COLO829 (cell line): ENCODE results near the gene SMAP1.

Source experiments
- DNase-seq: peaks from one replicate; pipeline ENCODE4 v3.0.0; 2012; ENCODE audit warnings: low spot score

The SMAP1 gene

DNA sequence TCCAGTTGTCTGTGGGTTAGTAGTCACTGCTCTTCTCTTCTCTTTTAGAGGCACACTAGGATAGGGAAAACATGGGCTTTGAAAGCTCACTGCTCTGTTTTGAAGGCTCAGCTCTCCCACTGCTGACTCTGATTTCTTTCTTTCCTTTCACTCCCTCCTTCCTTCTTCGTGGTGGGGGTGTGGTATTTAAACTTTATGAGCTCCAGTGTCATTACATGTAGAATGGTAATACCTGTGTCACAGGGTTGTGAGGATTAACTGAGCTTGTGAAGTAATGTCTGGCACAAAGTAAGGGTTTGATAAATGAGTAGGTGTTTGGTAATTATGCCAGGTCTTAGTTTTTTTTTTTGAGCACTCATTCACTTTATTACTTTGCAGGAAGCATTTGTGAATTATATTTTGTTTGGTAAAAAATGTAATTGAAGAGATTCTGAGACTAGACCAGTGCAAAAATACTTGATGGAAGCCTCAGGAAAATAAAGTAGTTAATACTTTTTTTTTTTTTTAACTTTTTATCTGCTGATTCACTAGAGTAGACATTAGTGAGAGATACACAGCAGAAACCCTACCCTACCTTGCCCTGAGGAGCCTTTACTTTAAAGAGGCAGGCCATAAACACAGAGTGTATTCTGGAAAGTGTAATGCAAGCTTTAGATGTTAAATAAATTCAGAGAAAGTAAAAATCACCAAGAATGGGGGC lies 17.3 kb downstream of the SMAP1 start:
- DNase-seq, result no peak

GRCh38 chr6:70685494-70686180 lies 18.0 kb downstream of the SMAP1 start:
- DNase-seq, result no peak

- DNase-seq, result peak; percentile 19
These were observed 19.0 kb downstream of the SMAP1 start for GRCh38 chr6:70686548-70687133.

GRCh38 chr6:70693887-70694286 lies 26.2 kb downstream of the SMAP1 start:
- DNase-seq, result no peak

- no peak for DNase-seq
These were observed 26.7 kb downstream of the SMAP1 start for GRCh38 chr6:70694371-70694770.

DNA sequence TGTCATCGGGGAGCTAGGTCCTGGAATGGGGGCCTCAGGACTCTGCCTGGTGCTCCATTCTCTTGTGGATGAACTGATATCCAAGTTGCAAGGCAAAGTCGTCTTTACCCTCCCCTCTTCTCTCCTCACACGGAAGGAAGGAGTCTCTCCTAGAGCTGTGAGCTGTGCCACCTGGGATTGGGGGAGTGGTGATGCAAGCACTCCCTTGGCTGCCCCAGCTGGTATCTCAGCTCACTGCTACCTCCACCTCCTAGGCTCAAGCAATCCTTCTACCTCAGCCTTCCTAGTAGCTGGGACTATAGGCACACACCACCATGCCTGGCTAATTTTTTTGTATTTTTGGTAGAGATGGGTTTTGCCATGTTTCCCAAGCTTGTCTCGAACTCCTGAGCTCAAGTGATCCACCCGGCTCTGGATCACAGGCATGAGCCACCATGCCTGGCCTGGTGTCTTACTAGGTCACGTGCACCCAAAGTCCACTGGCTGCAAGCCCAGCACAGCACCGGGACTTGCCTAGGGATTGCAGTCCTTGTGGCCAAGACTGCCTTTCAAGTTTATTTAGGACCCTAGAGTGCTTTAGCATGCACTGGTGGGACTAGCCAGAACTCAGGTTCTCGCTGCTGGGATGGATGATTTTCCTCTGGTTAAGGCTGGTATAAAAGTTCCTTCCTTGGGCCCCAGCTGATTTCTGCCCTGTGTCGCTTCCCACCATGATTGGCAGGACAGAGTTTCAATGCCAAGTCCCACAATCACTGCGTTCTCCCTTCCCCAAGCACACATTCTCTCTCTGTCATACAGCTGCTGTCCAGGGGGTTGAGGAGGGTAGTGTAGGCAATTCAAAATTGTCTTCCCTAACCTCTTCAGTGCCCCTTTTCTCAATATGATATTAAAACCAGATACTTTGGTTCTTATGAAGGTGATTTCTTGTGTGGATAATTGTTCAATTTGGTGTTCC lies 33.5 kb downstream of the SMAP1 start:
- no peak for DNase-seq

GRCh38 chr6:70705772-70706171 lies 38.1 kb downstream of the SMAP1 start:
- DNase-seq, result no peak

DNA sequence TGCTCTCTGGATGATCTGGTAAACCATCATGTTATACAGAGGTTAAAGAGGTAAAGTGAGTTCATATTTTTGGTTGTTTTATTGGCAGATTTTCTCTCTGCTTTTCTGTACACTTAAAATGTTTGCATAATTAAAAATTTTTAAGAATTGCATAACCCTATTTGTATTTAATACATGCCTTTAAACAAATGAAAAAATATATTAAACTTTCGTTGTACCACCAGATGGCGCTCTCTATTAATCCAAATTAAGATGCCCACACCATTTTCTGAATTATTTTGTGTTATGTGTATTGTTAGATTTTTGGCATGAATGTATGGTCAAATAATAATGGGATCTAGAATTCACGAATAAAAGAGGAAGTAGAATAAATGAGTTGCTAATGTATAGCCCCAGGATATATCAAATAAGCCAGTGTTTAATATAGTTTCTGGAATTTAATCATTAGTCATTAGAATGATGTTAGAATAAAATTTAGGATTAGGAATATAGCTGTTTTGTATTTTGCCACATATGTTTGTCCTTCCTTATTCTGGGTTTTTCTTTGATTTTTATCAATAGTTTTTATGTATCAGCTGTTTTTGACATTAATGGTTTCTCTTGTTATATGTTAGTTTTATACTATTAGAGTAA lies 38.9 kb downstream of the SMAP1 start:
- peak; percentile 8 for DNase-seq

DNA sequence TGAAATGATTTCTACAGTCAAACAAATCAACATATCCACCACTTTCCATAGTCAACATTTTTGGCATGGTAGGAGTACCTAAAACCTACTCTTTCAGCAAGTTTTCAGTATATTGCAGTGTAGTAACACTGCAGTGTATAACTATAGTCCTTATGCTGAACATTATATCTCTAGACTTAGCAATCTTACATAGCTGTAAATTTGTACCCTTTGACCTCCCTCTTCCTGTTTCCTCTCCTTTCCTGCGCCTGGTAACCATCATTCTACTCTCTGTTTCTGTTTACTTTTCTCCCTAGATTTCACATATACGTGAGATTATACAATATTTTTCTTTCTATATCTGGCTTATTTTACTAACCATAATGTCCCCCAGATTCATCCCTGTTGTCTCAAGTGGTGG lies 40.2 kb downstream of the SMAP1 start:
- no peak for DNase-seq

DNA sequence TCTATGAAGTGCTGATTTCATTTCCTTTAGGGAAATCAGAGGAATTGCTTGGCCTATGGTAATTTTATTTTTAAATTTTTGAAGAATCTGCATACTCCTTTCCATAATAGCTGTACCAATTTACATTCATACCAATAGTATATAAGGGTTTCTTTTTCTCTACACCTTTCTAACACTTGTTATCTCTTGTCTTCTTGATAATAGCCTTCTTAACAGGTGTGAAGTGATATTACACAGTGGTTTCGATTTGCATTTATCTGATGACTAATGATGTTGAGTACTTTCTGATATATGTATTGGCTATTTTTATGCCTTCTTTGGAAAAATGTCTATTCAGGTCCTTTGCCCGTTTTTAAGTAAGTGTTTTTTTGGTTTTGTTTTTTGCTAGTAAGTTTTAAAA lies 40.8 kb downstream of the SMAP1 start:
- no peak for DNase-seq

DNA sequence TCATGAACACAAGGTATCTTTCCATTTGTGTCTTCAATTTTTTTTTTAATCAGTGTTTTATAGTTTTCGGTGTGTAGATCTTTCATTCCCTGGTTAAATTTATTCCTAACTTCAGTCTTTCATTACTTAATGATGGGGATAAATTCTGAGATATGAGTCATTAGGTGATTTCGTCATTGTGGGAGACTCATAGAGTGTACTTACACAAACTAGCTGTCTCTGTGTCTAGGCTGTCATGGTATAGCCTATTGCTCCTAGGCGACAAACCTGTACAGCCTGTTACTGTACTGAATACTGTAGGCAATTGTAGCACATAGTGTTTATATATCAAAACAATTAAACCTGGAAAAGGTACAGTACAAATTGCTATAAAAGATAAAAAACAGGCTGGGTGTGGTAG lies 42.1 kb downstream of the SMAP1 start:
- DNase-seq, result no peak

DNA sequence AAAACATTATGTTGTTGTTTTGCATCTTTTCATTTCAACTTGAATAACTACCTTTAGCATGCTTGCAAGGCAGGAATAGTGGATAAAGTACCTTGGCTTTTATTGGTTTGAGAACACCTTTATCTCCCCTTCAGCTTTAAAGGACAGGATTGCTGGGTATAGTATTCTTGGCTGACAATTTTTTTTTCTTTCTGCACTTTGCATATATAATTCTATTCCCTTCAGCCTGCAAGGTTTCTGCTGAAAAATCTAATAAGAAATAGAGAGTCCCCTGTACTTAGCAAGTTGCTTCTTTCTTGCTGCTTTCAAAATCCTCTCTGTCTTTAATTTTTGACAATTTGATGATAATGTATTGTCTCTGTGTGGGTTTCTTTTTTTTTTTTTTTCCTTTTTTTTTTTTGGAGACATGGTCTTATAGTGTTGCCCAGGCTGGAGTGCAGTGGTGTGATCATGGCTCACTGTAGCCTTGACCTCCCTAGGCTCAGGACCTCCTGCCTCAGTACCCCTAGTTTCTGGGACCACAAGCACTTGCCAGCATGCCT lies 47.1 kb downstream of the SMAP1 start:
- no peak for DNase-seq

- no peak for DNase-seq
These were observed 49.5 kb downstream of the SMAP1 start for GRCh38 chr6:70717038-70717801.

- DNase-seq, result no peak
These were observed 56.8 kb downstream of the SMAP1 start for GRCh38 chr6:70724524-70724923.

DNA sequence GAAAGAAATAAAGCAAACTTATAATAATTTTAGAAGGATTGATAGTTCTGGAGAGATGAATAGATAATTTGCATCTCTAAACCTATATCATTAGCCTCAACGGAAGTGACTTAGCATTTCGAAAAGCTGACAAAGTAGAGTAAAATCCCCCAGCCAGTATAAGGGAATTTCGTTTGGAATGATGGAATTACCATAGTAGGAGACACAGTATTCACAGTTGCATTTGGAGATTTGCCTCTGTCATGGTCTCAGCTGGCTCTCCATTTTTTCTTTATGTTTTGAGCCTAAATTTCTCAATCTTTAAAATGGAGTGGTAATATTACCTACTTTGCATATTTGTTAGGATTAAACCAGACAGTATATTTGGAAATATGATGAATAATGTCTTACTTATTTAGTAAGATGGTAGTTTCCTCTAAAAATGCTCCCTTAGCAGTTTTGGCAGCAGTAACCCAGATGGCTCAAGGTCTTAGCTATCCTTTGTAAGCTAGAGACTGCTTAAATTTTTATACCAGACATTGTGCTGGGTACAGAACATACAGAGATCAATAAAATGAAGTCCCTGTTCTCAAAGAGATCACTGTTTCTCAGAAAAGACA lies 58.2 kb downstream of the SMAP1 start:
- DNase-seq, result no peak

DNA sequence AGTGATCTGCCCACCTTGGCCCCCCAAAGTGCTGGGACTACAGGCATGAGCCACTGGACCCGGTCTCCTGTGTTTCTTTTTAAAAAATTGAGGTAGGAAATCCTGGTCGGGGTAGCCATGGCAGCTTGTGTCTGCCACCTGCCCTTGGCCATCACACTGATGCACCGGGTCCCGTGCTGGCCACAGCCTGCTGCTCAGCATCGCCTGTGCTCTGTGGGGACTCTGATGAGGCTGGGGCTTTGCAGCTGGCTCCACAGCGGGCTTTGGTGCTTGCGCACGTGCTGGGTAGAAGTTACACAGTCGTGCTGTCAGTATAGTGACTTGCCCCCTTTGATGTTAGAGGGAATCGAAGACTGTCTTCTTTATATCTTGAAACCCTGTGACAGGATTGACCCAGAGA lies 66.7 kb downstream of the SMAP1 start:
- no peak for DNase-seq

DNA sequence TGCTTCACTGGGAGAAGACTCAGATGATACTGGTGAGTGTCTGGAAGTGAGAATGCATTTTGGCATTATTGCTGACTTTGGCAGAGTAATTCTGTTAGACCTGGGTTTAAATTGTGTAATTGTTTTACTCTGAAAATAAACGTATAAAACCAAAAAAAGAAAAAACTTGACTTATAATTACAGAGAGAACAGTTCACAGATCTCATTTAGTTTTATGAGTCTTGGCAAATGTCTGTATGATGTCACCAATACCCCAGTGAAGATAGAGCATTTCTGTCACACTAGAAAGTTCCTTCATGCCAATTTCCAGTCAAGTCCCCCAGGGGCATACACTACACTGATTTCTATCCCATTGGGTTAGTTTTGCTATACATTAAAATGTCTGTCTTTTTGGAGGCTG lies 67.3 kb downstream of the SMAP1 start:
- no peak for DNase-seq

DNA sequence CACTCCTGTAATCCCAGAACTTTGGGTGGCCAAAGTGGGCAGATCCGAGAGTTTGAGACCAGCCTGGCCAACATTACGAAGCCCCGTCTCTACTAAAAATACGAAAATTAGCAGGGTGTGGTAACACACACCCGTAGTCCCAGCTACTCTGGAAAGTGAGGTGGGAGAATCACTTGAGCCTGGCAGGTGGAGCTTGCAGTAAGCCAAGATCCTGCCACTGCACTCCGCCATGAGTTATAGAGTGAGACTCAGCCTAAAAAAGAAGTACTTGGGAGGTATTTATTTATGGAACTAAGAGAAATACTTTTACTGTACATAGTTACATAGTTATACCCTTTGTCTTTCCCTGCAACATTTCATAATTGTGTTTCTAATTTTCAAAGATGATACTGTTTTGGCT lies 67.8 kb downstream of the SMAP1 start:
- no peak for DNase-seq

DNA sequence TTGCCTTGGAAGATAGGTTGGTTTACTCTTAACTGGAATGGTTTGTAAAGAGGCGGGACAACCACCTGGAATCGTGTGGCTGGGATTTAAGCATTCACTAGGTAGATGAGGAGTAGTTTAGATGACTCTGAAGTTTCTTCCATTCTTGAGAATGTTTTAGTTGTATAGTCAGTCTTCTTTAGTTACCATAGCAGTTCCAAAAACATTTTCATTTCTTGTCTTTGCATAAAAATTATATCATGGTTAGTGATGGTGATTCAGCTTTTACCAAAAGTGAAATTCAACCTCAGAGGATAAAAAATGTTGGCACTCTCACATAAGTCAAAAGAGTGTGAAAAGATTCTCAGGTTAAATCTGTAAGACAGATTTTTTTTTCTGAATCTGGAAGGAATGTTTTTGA lies 70.3 kb downstream of the SMAP1 start:
- DNase-seq, result no peak

DNA sequence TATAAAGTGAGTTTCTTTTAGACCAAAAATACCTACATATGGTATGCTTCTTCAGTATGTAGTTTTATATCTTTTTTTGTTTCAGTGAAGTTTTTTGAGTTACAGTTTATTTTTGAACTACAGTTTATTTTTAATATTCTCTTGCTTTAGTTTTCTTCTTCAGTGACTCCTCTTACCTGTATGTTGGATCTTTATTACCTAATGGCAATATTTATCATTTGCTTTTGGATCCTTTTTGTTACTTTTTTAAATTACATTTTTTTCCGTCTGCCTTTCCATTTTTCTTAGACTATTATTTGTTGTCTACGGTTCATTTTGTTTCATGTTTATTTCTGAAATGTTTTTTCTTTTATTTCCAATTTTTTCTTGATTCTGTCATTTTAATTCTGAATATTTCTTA lies 71.9 kb downstream of the SMAP1 start:
- DNase-seq, result no peak
